SIG-M5 treated with dmso at 0.1 percent for 504 hours (cell line): ENCODE measurements around the gene CERS1.

Source experiments
- DNase-seq: peaks from one replicate; lab custom pipeline; 2025; ENCODE audit not compliant: unreplicated experiment; lab: John Stamatoyannopoulos, UW

The CERS1 gene

GRCh38 chr19:18899624-18900560, 3.9 kb upstream of the CERS1 start:
- DNase-seq: no peak

GRCh38 chr19:18898607-18899408, 2.9 kb upstream of the CERS1 start:
- DNase-seq: no peak

- no peak for DNase-seq
Measured at GRCh38 chr19:18898081-18898606, 2.2 kb upstream of the CERS1 start.

- DNase-seq: no peak
Measured at GRCh38 chr19:18897094-18898029, 1.4 kb upstream of the CERS1 start.

- no peak for DNase-seq
Measured at GRCh38 chr19:18896421-18896841, 473 bp upstream of the CERS1 start.

GRCh38 chr19:18895038-18895823, 727 bp downstream of the CERS1 start:
- peak; percentile 28 for DNase-seq

- no peak for DNase-seq
Measured at GRCh38 chr19:18894254-18895037, 1.5 kb downstream of the CERS1 start.

GRCh38 chr19:18893587-18894253, 2.2 kb downstream of the CERS1 start:
- DNase-seq: no peak

GRCh38 chr19:18889949-18890745, 5.8 kb downstream of the CERS1 start:
- no peak for DNase-seq

GRCh38 chr19:18886972-18887371, 9.0 kb downstream of the CERS1 start:
- no peak for DNase-seq

GRCh38 chr19:18883526-18884304, 12.2 kb downstream of the CERS1 start:
- no peak for DNase-seq

GRCh38 chr19:18881491-18881890, 14.5 kb downstream of the CERS1 start:
- DNase-seq: no peak

GRCh38 chr19:18879579-18880373, 16.2 kb downstream of the CERS1 start:
- peak; percentile 45 for DNase-seq

GRCh38 chr19:18878858-18879578, 16.9 kb downstream of the CERS1 start:
- no peak for DNase-seq

GRCh38 chr19:18878058-18878797, 17.7 kb downstream of the CERS1 start:
- DNase-seq: no peak
